K562 (cell line): ENCODE data around the gene CEP19. TPM values are rescaled to one million over a fixed set of nuclear protein-coding genes. Genes with fewer than 3 reads are reported as not detected.

Source experiments
- ATAC-seq: fragments of 200-7000 bp; cut with Tn5 transposase; 3 replicates; pipeline ENCODE4 v1.9.1; 2020; ENCODE audit warnings: moderate library complexity
- Bru-seq: library from RNA; stranded (reverse); fragments of 400-500 nt; gene quantifications from one replicate; lab custom pipeline; 2021; lab: Mats Ljungman, UMichigan
- BruChase-seq, 2 experiments: library from RNA; stranded (reverse); fragments of 400-500 nt; gene quantifications; one replicate each; lab custom pipeline; 2021; lab: Mats Ljungman, UMichigan
- BruUV-seq: library from RNA; stranded (reverse); fragments of 400-500 nt; replicated peaks from 2 replicates; lab custom pipeline; 2021; lab: Mats Ljungman, UMichigan
- CTCF ChIA-PET: fragments of 300-600 bp; formaldehyde crosslinking; extraction: SDS; loops from one replicate; lab custom pipeline; 2021; ENCODE audit warnings: low intra/inter-chr PET ratio; lab: Yijun Ruan, JAX
- POLR2A ChIA-PET: fragments of 300-600, 350-650 bp; sonication (Branson Sonifier 250); formaldehyde crosslinking; extraction: SDS; loops from one replicate; lab custom pipeline; 2021; ENCODE audit warnings: antibody characterized with exemption, inconsistent platforms; lab: Yijun Ruan, JAX
- DNase-seq, 4 experiments: peaks; one replicate each; pipeline versions ENCODE4 v3.0.0 to v3.0.0-alpha.2; 2011 to 2018; ENCODE audit warnings: low spot score in 3 of 4, mixed read lengths in 3 of 4; ENCODE audit errors: extremely low read depth in 1 of 4
- FAIRE-seq: peaks from 2 replicates; lab custom pipeline; 2011; peaks lifted over from hg19 to GRCh38; lab: Jason Lieb, UNC
- H2AFZ ChIP-seq: 2 replicates; pipeline ENCODE4 v1.6.0; 2011; ENCODE audit warnings: low read depth, low read length, control low read depth, inconsistent platforms
- H3K27ac ChIP-seq: fragments of 200-600 bp; 3 replicates; pipeline ENCODE4 v1.8.0; 2011; ENCODE audit warnings: low read depth, mild to moderate bottlenecking, control low read depth, inconsistent platforms, low read length, moderate library complexity, mixed read lengths; ENCODE audit errors: extremely low read depth
- H3K27me3 ChIP-seq, 2 experiments: fragments of 300-600 bp in 1 of 2; 2 replicates in 1 of 2; 3 replicates in 1 of 2; pipeline versions ENCODE4 v1.6.0 to v1.8.0; 2011; ENCODE audit warnings: inconsistent platforms in 2 of 2, low read length in 2 of 2, mild to moderate bottlenecking in 1 of 2, mixed read lengths in 1 of 2, moderate library complexity in 1 of 2; ENCODE audit not compliant: control insufficient read depth in 2 of 2, insufficient read depth in 2 of 2
- H3K36me3 ChIP-seq: fragments of 300-600 bp; 3 replicates; pipeline ENCODE4 v1.8.0; 2011; ENCODE audit warnings: mild to moderate bottlenecking, low read length, inconsistent platforms; ENCODE audit not compliant: control insufficient read depth, insufficient read depth
- H3K4me1 ChIP-seq, 2 experiments: fragments of 200-600 bp in 1 of 2; replicated peaks in 1 of 2; 2 replicates in 1 of 2; 3 replicates in 1 of 2; pipeline versions ENCODE4 v1.5.1 to v1.8.0; 2011; ENCODE audit warnings: inconsistent platforms in 2 of 2, low read length in 2 of 2, mild to moderate bottlenecking in 1 of 2, mixed read lengths in 1 of 2, moderate library complexity in 1 of 2; ENCODE audit not compliant: control insufficient read depth in 2 of 2, insufficient read depth in 2 of 2
- H3K4me2 ChIP-seq: 2 replicates; pipeline ENCODE4 v1.6.1; 2011; ENCODE audit warnings: low read length, control low read depth, inconsistent platforms, mixed read lengths; ENCODE audit not compliant: insufficient read depth
- H3K4me3 ChIP-seq: fragments of 200-600 bp; sonication (generic), shearing (Covaris generic); 2 replicates; pipeline ENCODE4 v1.5.1; 2016; ENCODE audit warnings: control low read depth, inconsistent platforms
- H3K79me2 ChIP-seq: fragments of 200-600 bp; 3 replicates; pipeline ENCODE4 v1.8.0; 2011; ENCODE audit warnings: low read length, inconsistent platforms; ENCODE audit not compliant: control insufficient read depth, insufficient read depth
- H3K9ac ChIP-seq, 2 experiments: 2 replicates each; pipeline versions ENCODE4 v1.6.0 to v1.6.1; 2011; ENCODE audit warnings: low read depth in 2 of 2, low read length in 2 of 2, control low read depth in 1 of 2, inconsistent platforms in 1 of 2, mild to moderate bottlenecking in 1 of 2, mixed read lengths in 1 of 2; ENCODE audit not compliant: insufficient read depth in 1 of 2
- H3K9me1 ChIP-seq: one replicate; pipeline ENCODE4 v1.6.0; 2011; ENCODE audit warnings: inconsistent platforms, mild to moderate bottlenecking, low read length, moderate library complexity; ENCODE audit not compliant: control insufficient read depth, insufficient read depth
- H3K9me3 ChIP-seq: replicated peaks from 2 replicates; pipeline ENCODE4 v1.5.1; 2011; ENCODE audit warnings: low read depth, low read length, inconsistent platforms; ENCODE audit not compliant: control insufficient read depth, insufficient read depth
- H4K20me1 ChIP-seq: replicated peaks from 2 replicates; pipeline ENCODE4 v1.6.1; 2011; ENCODE audit warnings: low read length, inconsistent platforms, mixed read lengths; ENCODE audit not compliant: control insufficient read depth, insufficient read depth
- ATF7 ChIP-seq: fragments of 450-650 bp; IDR thresholded peaks from 2 replicates; pipeline ENCODE4 v1.7.1; 2014; ENCODE audit warnings: mild to moderate bottlenecking, moderate library complexity
- CTCF ChIP-seq, 3 experiments: IDR thresholded peaks in 2 of 3; conservative IDR thresholded peaks in 1 of 3; 2 replicates each; pipeline ENCODE4 v1.5.1; 2011 to 2012; ENCODE audit warnings: low read length in 3 of 3, mild to moderate bottlenecking in 3 of 3, control low read depth in 2 of 3, improper control_type of control experiment in 1 of 3, inconsistent platforms in 1 of 3, low read depth in 1 of 3, mixed read lengths in 1 of 3, moderate library complexity in 1 of 3; ENCODE audit not compliant: insufficient read depth in 2 of 3
- DMBX1 ChIP-seq: fragments of 250-450 bp; sonication (Bioruptor Pico); IDR thresholded peaks from 2 replicates; pipeline ENCODE4 v1.8.0; 2022; ENCODE audit warnings: inconsistent platforms, mild to moderate bottlenecking, moderate library complexity, borderline replicate concordance
- EP300 ChIP-seq: IDR thresholded peaks from 2 replicates; pipeline ENCODE4 v1.6.1; 2012; ENCODE audit warnings: low read length, improper control_type of control experiment
- ERF ChIP-seq: fragments of 450-650 bp; formaldehyde crosslinking; IDR thresholded peaks from 2 replicates; pipeline ENCODE4 v1.4.0; 2020; ENCODE audit warnings: mild to moderate bottlenecking, mixed read lengths
- FOSL1 ChIP-seq: fragments of 200-800 bp; sonication (Bioruptor generic); conservative IDR thresholded peaks from 2 replicates; pipeline ENCODE4 v1.6.1; 2016; ENCODE audit warnings: missing genetic modification characterization, missing compliant biosample characterization
- KDM5B ChIP-seq: fragments of 200-600 bp; sonication (generic); IDR thresholded peaks from 2 replicates; pipeline ENCODE4 v1.6.1; 2012; ENCODE audit warnings: low read depth, mild to moderate bottlenecking, moderate library complexity, low read length, control low read depth, inconsistent platforms; ENCODE audit not compliant: insufficient replicate concordance
- KLF1 ChIP-seq: fragments of 450-650 bp; IDR thresholded peaks from 2 replicates; pipeline ENCODE4 v1.6.1; 2016; ENCODE audit warnings: missing genetic modification characterization, missing compliant biosample characterization
- LEF1 ChIP-seq: fragments of 450-650 bp; IDR thresholded peaks from 2 replicates; pipeline ENCODE4 v1.6.1; 2016; ENCODE audit warnings: mild to moderate bottlenecking
- NR3C1 ChIP-seq: sonication (generic); formaldehyde crosslinking; IDR thresholded peaks from 2 replicates; pipeline ENCODE4 v1.8.1; 2022; ENCODE audit warnings: missing genetic modification reagents
- PHB2 ChIP-seq: fragments of 450-650 bp; IDR thresholded peaks from 2 replicates; pipeline ENCODE4 v1.6.1; 2017; ENCODE audit warnings: low read depth
- RBM25 ChIP-seq: fragments of 200-400 bp; formaldehyde crosslinking; IDR thresholded peaks from 2 replicates; pipeline ENCODE4 v1.6.1; 2018; ENCODE audit warnings: low read length, low read depth, moderate library complexity; ENCODE audit not compliant: severe bottlenecking
- SIN3B ChIP-seq: fragments of 450-650 bp; IDR thresholded peaks from 2 replicates; pipeline ENCODE4 v1.6.1; 2017; ENCODE audit warnings: low read depth, mild to moderate bottlenecking, moderate library complexity
- TRIM28 ChIP-seq: fragments of 450-650 bp; IDR thresholded peaks from 2 replicates; pipeline ENCODE4 v1.6.1; 2017
- ZBTB1 ChIP-seq: sonication (generic); formaldehyde crosslinking; IDR thresholded peaks from 2 replicates; pipeline ENCODE4 v1.8.1; 2023; ENCODE audit warnings: missing genetic modification reagents, low read depth, mild to moderate bottlenecking, borderline replicate concordance
- ZNF282 ChIP-seq: sonication (generic); formaldehyde crosslinking; IDR thresholded peaks from 2 replicates; pipeline ENCODE4 v1.8.1; 2023; ENCODE audit warnings: missing genetic modification reagents
- WGBS: fragments of 100-300 bp; shearing (Covaris generic); methylation state at CpG from one replicate; pipeline ENCODE4 v1.1.6; 2016; ENCODE audit warnings: low coverage, mixed read lengths; ENCODE audit not compliant: insufficient coverage; ENCODE audit errors: missing lambda C conversion rate; 5-methylcytosine and 5-hydroxymethylcytosine counted together
- in situ Hi-C: fragments of 300-500 bp; cut with MboI; formaldehyde crosslinking; loops from 4 replicates; pipeline ENCODE4 v1.15.0; 2018; ENCODE audit warnings: inconsistent platforms, mixed read lengths
- intact Hi-C: fragments of 100-400 bp; cut with micrococcal nuclease; formaldehyde crosslinking; loops from 2 replicates; pipeline ENCODE4 v1.14.2; 2022
- long read RNA-seq, 3 experiments: library from polyadenylated mRNA in 2 of 3; library from RNA in 1 of 3; unstranded in 2 of 3; stranded (forward) in 1 of 3; transcript quantifications; one replicate each; pipeline ENCODE4 v2.0.0, GENCODE V29; 2019 to 2022
- polyA minus RNA-seq, 3 experiments: library from RNA; depleted of rRNA, polyadenylated mRNA; stranded (reverse); fragments of >200 nt; gene quantifications; 2 replicates each; pipeline ENCODE4 v1.2.3, GENCODE V29; 2011
- polyA plus RNA-seq, 8 experiments: library from polyadenylated mRNA; depleted of rRNA in 4 of 8; stranded (reverse) in 5 of 8; unstranded in 3 of 8; fragments of >200 nt; fragmentation: Nextera tagmentation in 2 of 8; fragmentation: Illumina TruSeq in 1 of 8; extraction: Ambion mirVana in 2 of 8; extraction: Trizol in 1 of 8; gene quantifications; 2 replicates each; pipeline versions ENCODE4 v1.2.1 to v1.2.3, GENCODE V29; 2011 to 2014; ENCODE audit warnings: inconsistent platforms in 1 of 8, missing spikeins in 1 of 8
- total RNA-seq, 7 experiments: library from RNA; depleted of rRNA in 6 of 7; stranded (reverse); fragments of >200 nt in 6 of 7; fragmentation: Illumina TruSeq in 2 of 7; extraction: Trizol in 2 of 7; gene quantifications; 2 replicates each; pipeline versions ENCODE4 v1.2.1 to v1.2.3, GENCODE V29; 2011 to 2021; ENCODE audit warnings: low replicate concordance in 1 of 7

CEP19 gene
- total RNA-seq (2011; cell fraction: chromatin; rRNA removed; ENCODE audit: low replicate concordance), result 0.25 and 0.97 TPM in 2 replicates
- 0.50 and 0.53 TPM in 2 replicates for total RNA-seq (2011; cell fraction: nucleolus; rRNA removed)
- 0.51 and 1.8 TPM in 2 replicates for total RNA-seq (2011; cell fraction: nucleoplasm; rRNA removed)
- total RNA-seq (2014; rRNA removed) (2.5 and 3.1 TPM in 2 replicates), total RNA-seq (2014; rRNA removed; fragmentation: Illumina TruSeq; extraction: Trizol) (4.1 and 4.3 TPM in 2 replicates), total RNA-seq (2015; rRNA removed; fragmentation: Illumina TruSeq; extraction: Trizol) (4.5 TPM in 2 replicates), total RNA-seq (2021) (2.3 and 2.5 TPM in 2 replicates), polyA plus RNA-seq (2011; rRNA removed) (2.7 and 4.2 TPM in 2 replicates), polyA plus RNA-seq (2014; fragmentation: Illumina TruSeq; extraction: Trizol) (3.7 and 3.8 TPM in 2 replicates), polyA plus RNA-seq (2014; fragmentation: Nextera tagmentation; extraction: Ambion mirVana) (1 to 10 TPM; 3.4 to 4.2 TPM), polyA plus RNA-seq (2014; rRNA removed) (3.1 and 3.5 TPM in 2 replicates), polyA minus RNA-seq (2011; rRNA and poly(A)+ RNA removed) (1.9 and 2.1 TPM in 2 replicates), Bru-seq, nascent RNA (percentile 52 among the genes with signal in this experiment), BruChase-seq, experiment 1, labeled RNA remaining after a 2-hour chase (percentile 55 among the genes with signal in this experiment), BruChase-seq, experiment 2, labeled RNA remaining after a 6-hour chase (percentile 56 among the genes with signal in this experiment)
- polyA plus RNA-seq (2011; cell fraction: cytosol; rRNA removed), result 1.1 and 1.5 TPM in 2 replicates
- polyA plus RNA-seq (2011; cell fraction: nucleus; rRNA removed), result 0.35 and 0.36 TPM in 2 replicates
- polyA plus RNA-seq (2012), result 3.2 and 3.6 TPM in 2 replicates
- polyA minus RNA-seq (2011; cell fraction: cytosol; rRNA and poly(A)+ RNA removed), result 1.6 TPM in 1 of 2 replicates, not detected in the other
- polyA minus RNA-seq (2011; cell fraction: nucleus; rRNA and poly(A)+ RNA removed), result 0.40 and 0.44 TPM in 2 replicates
- long read RNA-seq, experiment 1, transcript CEP19-202 (3 exons, 2,201 nt), result major isoform, 9 of 14 reads
- long read RNA-seq, experiment 1, partial matches to known transcripts, result 3 of 14 reads
- long read RNA-seq, experiment 1, other reads (novel, unspliced or antisense), result 2 of 14 reads
- long read RNA-seq, experiment 2, partial matches to known transcripts, result 0 of 4 reads
- long read RNA-seq, experiment 2, other reads (novel, unspliced or antisense), result 4 of 4 reads
- long read RNA-seq, experiment 3, transcript CEP19-202 (3 exons, 2,201 nt), result major isoform, 5 of 6 reads
- long read RNA-seq, experiment 3, partial matches to known transcripts, result 0 of 6 reads
- long read RNA-seq, experiment 3, other reads (novel, unspliced or antisense), result 1 of 6 reads

GRCh38 chr3:196711838-196712513 is at the start of gene CEP19, which contains the start of gene PIGX:
Gene CEP19, minus strand, starts transcription at chr3:196712250. Its CDS starts 3,593 bp downstream, at chr3:196708657.
Gene PIGX, plus strand, starts transcription at chr3:196712377.
- in situ Hi-C loops, result no loop called here
- Histone ChIP-seq H3K9ac (peak within 1 kb of the TSS; percentile 69 to 99), H3K4me1 (peaks cover 10 to 21% of the 10 kb centered on the region in 2 experiments), H3K9me3 (no peaks in the 10 kb centered on the region), H3K79me2 (peaks cover 10% of the 10 kb centered on the region), H3K27me3 (no peaks in the 10 kb centered on the region), H3K27ac (peak within 1 kb of the TSS; percentile 70), H3K4me2 (peak within 1 kb of the TSS; percentile 94), H3K4me3 (peak within 1 kb of the TSS; percentile 58), H4K20me1 (no peaks in the 10 kb centered on the region), H3K36me3 (no peaks in the 10 kb centered on the region), H2AFZ (peak within 1 kb of the TSS; percentile 85), H3K9me1 (no peaks in the 10 kb centered on the region)
- TSS peak; percentile 79 for BruUV-seq
- ChIA-PET POLR2A (interaction anchor here (0.6 to 1.6 kb wide), 6 partner anchors 14 to 993 kb away, joined by 3 to 6 read pairs (median 4); partner anchors contain the start of gene PAK2), CTCF (no interaction called here)
- ATAC-seq (peak; percentile 93), FAIRE-seq (no peak), DNase-seq (peak; percentile 91 to 99 (median 98))
- intact Hi-C loops, result loop anchor here (10.0 kb wide), 1 partner anchor 233 kb away; the partner anchor contains the start of gene NCBP2
- WGBS, result under 1% methylated on average over 53 of the region's 68 CpGs
- TF ChIP-seq ATF7 (peak; percentile 68), LEF1 (0 out of 2 replicates have a peak, but pooled peaks have one; percentile 16), EP300 (0 out of 2 replicates have a peak, but pooled peaks have one; percentile 2), ERF (CRISPR knock-in tag) (0 out of 2 replicates have a peak, but pooled peaks have one; percentile 35), CTCF (IDR thresholded peaks at IDR 0.05 in 2 of 3, conservative IDR thresholded peaks at IDR 0.05 in 1 of 3; ENCODE audit: insufficient read depth in 2 of 3, low read depth in 1 of 3, low read length in 3 of 3) (peak in 1 of 3 experiments; percentile 4; a peak in 1 of 6 replicates), KLF1 (peak; percentile 10; the same call in 1 of the 2 replicates), KDM5B (peak; percentile 57), ZBTB1 (peak; percentile 35; the same call in 1 of the 2 replicates), ZNF282 (CRISPR knock-in tag) (no peak), SIN3B (peak; percentile 63), PHB2 (no peak), TRIM28 (no peak), NR3C1 (CRISPR knock-in tag) (no peak), RBM25 (peak; percentile 18), FOSL1 (tag) (0 out of 2 replicates have a peak, but pooled peaks have one; percentile 6), DMBX1 (CRISPR knock-in tag) (peak; percentile 43; the same call in 1 of the 2 replicates)
